Peyer's patch (tissue), 4 donors: ENCODE results near the gene FRMPD4.

Experiments
- CTCF ChIP-seq, 6 experiments: fragments of 450-650 bp in 4 of 6; fragments of 200-600 bp in 2 of 6; sonication (generic) in 1 of 6; IDR thresholded peaks; one replicate each; pipeline ENCODE4 v1.5.1; 2017 to 2019; ENCODE audit warnings: antibody characterized with exemption in 6 of 6, mild to moderate bottlenecking in 3 of 6, moderate library complexity in 1 of 6
- POLR2A ChIP-seq, 2 donors: fragments of 450-650 bp; IDR thresholded peaks; one replicate each; pipeline ENCODE4 v1.5.1; 2017; ENCODE audit warnings: antibody characterized with exemption in 2 of 2, mild to moderate bottlenecking in 2 of 2, moderate library complexity in 2 of 2

DNA sequence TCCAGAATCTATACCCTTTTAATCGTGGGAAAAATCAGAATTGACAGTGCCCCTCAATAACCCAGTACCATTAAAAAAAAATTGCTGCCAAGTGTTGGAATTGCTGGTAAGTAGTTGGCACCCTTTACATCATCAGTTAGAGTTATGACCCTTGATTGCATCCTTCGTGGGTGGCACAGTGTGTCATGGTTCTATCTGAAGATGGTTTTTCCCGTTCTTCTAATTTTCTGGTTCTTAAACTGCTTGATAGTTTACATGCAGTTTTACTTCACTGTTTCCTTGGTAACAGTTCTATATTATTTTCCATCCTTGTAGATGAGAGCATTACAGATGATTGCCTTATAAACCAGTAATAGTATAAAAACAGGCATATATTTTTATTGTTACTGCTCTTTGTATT is 3.2 kb downstream of the FRMPD4 start:
- TF ChIP-seq POLR2A (IDR thresholded peaks at IDR 0.05): no peak
- TF ChIP-seq CTCF (IDR thresholded peaks at IDR 0.05): no peak
